ENCODE results near the gene SMTNL2. TPM values are rescaled to one million over a fixed set of nuclear protein-coding genes. Genes with fewer than 3 reads are reported as not detected.

The SMTNL2 gene
- polyA plus RNA-seq, 1 of the 3 experiments (the other 2 are of a cell fraction), result not detected

DNA sequence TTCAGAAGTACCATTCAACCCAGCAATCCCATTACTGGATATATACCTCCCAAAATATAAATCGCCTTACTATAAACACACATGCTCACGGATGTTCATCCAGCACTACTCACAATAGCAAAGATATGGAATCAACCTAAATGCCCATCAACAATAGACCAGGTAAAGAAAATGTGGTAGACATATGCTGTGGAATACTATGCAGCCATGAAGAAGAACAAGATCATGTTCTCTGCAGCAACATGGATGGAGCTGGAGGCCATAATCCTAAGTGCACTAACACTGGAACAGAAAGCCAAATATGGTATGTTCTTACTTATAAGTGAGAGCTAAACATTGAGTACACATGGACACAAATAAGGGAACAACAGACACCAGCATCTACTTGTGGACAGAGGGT lies 49.3 kb downstream of the SMTNL2 start:
- H3K79me2 ChIP-seq (ENCODE audit: insufficient read depth), result no peaks in the 10 kb centered on the region
- no peak overlapping the region for H3K9ac ChIP-seq
- H3K9me3 ChIP-seq, result no peaks in the 10 kb centered on the region
- no peak overlapping the region for H3K27ac ChIP-seq (ENCODE audit: low read depth in 2 of 2, low read length in 1 of 2)
- POLR2A ChIA-PET, result no interaction called here
- no peak overlapping the region for H2AFZ ChIP-seq (ENCODE audit: low read depth)
- no peaks in the 10 kb centered on the region for H3K9me2 ChIP-seq
- no peak for TF ChIP-seq MXI1 (IDR thresholded peaks at IDR 0.05; ENCODE audit: low read depth, low read length)
- no peak for TF ChIP-seq YY1 (IDR thresholded peaks at IDR 0.05; ENCODE audit: low read depth)
- TF ChIP-seq, protein P1, sequence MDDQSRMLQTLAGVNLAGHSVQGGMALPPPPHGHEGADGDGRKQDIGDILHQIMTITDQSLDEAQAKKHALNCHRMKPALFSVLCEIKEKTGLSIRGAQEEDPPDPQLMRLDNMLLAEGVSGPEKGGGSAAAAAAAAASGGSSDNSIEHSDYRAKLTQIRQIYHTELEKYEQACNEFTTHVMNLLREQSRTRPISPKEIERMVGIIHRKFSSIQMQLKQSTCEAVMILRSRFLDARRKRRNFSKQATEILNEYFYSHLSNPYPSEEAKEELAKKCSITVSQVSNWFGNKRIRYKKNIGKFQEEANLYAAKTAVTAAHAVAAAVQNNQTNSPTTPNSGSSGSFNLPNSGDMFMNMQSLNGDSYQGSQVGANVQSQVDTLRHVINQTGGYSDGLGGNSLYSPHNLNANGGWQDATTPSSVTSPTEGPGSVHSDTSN (IDR thresholded peaks at IDR 0.05), result no peak
- TF ChIP-seq POLR2AphosphoS5 (IDR thresholded peaks at IDR 0.05; ENCODE audit: low read depth, low read length), result no peak
- TF ChIP-seq TEAD4 (IDR thresholded peaks at IDR 0.05; ENCODE audit: borderline replicate concordance, insufficient read depth), result no peak
- TF ChIP-seq FOXM1 (IDR thresholded peaks at IDR 0.05; ENCODE audit: low read depth), result no peak
- no peak for TF ChIP-seq MEF2A (IDR thresholded peaks at IDR 0.05; ENCODE audit: borderline replicate concordance, low read depth)
- TF ChIP-seq SIN3A (IDR thresholded peaks at IDR 0.05; ENCODE audit: borderline replicate concordance, low read depth, low read length), result no peak
- TF ChIP-seq FOXJ3 (CRISPR knock-in tag; IDR thresholded peaks at IDR 0.05), result no peak
- TF ChIP-seq NRF1 (IDR thresholded peaks at IDR 0.05; ENCODE audit: low read depth, low read length), result no peak
- TF ChIP-seq, protein P2, sequence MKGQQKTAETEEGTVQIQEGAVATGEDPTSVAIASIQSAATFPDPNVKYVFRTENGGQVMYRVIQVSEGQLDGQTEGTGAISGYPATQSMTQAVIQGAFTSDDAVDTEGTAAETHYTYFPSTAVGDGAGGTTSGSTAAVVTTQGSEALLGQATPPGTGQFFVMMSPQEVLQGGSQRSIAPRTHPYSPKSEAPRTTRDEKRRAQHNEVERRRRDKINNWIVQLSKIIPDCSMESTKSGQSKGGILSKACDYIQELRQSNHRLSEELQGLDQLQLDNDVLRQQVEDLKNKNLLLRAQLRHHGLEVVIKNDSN (IDR thresholded peaks at IDR 0.05; ENCODE audit: borderline replicate concordance, low read depth), result no peak
- TF ChIP-seq GABPA (IDR thresholded peaks at IDR 0.05; ENCODE audit: low read depth), result no peak
- TF ChIP-seq, protein P3, sequence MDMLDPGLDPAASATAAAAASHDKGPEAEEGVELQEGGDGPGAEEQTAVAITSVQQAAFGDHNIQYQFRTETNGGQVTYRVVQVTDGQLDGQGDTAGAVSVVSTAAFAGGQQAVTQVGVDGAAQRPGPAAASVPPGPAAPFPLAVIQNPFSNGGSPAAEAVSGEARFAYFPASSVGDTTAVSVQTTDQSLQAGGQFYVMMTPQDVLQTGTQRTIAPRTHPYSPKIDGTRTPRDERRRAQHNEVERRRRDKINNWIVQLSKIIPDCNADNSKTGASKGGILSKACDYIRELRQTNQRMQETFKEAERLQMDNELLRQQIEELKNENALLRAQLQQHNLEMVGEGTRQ (IDR thresholded peaks at IDR 0.05; ENCODE audit: borderline replicate concordance, low read depth, low read length), result no peak
- TF ChIP-seq, protein P4, sequence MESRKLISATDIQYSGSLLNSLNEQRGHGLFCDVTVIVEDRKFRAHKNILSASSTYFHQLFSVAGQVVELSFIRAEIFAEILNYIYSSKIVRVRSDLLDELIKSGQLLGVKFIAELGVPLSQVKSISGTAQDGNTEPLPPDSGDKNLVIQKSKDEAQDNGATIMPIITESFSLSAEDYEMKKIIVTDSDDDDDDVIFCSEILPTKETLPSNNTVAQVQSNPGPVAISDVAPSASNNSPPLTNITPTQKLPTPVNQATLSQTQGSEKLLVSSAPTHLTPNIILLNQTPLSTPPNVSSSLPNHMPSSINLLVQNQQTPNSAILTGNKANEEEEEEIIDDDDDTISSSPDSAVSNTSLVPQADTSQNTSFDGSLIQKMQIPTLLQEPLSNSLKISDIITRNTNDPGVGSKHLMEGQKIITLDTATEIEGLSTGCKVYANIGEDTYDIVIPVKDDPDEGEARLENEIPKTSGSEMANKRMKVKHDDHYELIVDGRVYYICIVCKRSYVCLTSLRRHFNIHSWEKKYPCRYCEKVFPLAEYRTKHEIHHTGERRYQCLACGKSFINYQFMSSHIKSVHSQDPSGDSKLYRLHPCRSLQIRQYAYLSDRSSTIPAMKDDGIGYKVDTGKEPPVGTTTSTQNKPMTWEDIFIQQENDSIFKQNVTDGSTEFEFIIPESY (IDR thresholded peaks at IDR 0.05; ENCODE audit: borderline replicate concordance, low read depth), result no peak
- TF ChIP-seq, protein P5, sequence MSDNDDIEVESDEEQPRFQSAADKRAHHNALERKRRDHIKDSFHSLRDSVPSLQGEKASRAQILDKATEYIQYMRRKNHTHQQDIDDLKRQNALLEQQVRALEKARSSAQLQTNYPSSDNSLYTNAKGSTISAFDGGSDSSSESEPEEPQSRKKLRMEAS (IDR thresholded peaks at IDR 0.05; ENCODE audit: low read depth), result no peak
- no peak for TF ChIP-seq NFIC (IDR thresholded peaks at IDR 0.05; ENCODE audit: borderline replicate concordance)
- no peaks in the 10 kb centered on the region for H4K20me1 ChIP-seq (ENCODE audit: insufficient read depth)
- peaks cover 31% of the 10 kb centered on the region for H3K27me3 ChIP-seq (ENCODE audit: insufficient read depth)
- no peaks in the 10 kb centered on the region for H3F3A ChIP-seq (replicated peaks; ENCODE audit: insufficient read depth)
- H3K4me1 ChIP-seq (ENCODE audit: control insufficient read depth in 1 of 2, insufficient read depth in 2 of 2, low read depth in 1 of 2, low read length in 1 of 2), result peaks cover 0 to 6% of the 10 kb centered on the region in 2 experiments; a peak in 1 of 4 replicates
- CTCF ChIA-PET, result interaction anchor here (0.6 to 6.0 kb wide), 5 partner anchors 8 to 214 kb away, joined by 4 to 76 read pairs (median 4); no protein-coding TSS in a partner anchor
- no peak for DNase-seq
- H3K4me3 ChIP-seq (ENCODE audit: low read depth in 2 of 2, low read length in 1 of 2), result no peak overlapping the region
- no peaks in the 10 kb centered on the region for H3K36me3 ChIP-seq (replicated peaks in 1 of 2; ENCODE audit: control insufficient read depth in 1 of 2, insufficient read depth in 2 of 2, low read length in 1 of 2)
- H3K4me2 ChIP-seq, result no peak overlapping the region
- WGBS (ENCODE audit: low lambda C conversion rate), result 70% methylated on average over 2 of the region's 2 CpGs

Data from SK-N-SH (cell line).